ENCODE measurements around the gene RNF41.

DNA sequence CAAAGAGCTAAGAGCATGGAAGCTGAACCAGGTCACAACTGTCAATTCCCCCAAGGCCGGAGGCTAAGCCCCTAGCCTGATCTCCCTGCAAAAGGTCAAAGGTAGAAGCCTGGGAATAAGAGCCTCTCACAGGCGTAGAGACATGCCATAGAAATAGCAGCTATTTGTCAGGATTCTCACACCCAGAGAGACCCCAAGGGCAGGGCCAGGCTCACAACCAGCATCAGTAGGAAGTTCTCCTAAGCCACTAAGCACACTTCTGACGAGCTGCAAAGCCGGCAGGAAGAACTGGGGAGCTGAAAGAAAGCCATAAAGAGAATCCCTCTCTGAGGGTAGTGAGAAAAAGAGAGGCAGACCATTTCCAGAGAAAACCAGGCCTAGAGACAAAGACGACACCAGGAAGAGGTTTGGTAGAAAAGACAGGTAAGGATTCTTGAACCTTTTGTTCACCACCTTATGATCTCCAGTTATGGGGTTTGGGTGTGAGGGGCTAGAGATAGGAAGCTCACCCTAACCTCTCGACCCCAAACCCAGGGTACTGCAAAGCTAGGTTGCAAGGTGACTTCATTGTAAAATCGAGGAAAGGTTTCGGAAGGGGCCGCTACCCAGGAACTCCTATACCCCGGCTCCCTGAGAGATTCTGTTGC, 33.5 kb downstream of the RNF41 start:
- TF ChIP-seq YY1 (IDR thresholded peaks at IDR 0.05; ENCODE audit: insufficient read depth, insufficient read length): no peak
- no peak for TF ChIP-seq SUZ12 (IDR thresholded peaks at IDR 0.05; ENCODE audit: extremely low read depth, insufficient read depth, insufficient read length)
